Activated CD4-positive, alpha-beta T cell treated with anti-CD3 and anti-CD28 coated beads, Interleukin-2, amount 10 ng/mL, durations not matched to agents 7 days and 5 days (primary cell): ENCODE data around the gene SMO. TPM values are rescaled to one million over a fixed set of nuclear protein-coding genes. Genes with fewer than 3 reads are reported as not detected.
A peak's percentile ranks its signal among the peaks of the same experiment; 100 is the strongest.
"Not testable (repeated sequence)": the region's sequence is repeated elsewhere in the genome, so short reads cannot be mapped to it uniquely, and the experiment has no call there.

ENCODE experiments used
- CTCF ChIA-PET: fragments of 350-600 bp; sonication (Branson Sonifier 250); formaldehyde crosslinking; loops from one replicate; lab custom pipeline; 2021; ENCODE audit warnings: antibody characterized with exemption; lab: Charles Lee
- POLR2A ChIA-PET: fragments of 350-600 bp; sonication (Branson Sonifier 250); formaldehyde crosslinking; loops from one replicate; lab custom pipeline; 2021; ENCODE audit warnings: antibody characterized with exemption; lab: Charles Lee
- DNase-seq: peaks from one replicate; pipeline ENCODE4 v3.0.0-alpha.2; 2020
- H3K27ac Mint-ChIP-seq: one replicate; pipeline ENCODE4 v1.8.0; 2021; ENCODE audit warnings: mild to moderate bottlenecking, moderate library complexity, mixed read lengths
- H3K27me3 Mint-ChIP-seq: one replicate; pipeline ENCODE4 v1.8.0; 2021; ENCODE audit warnings: mixed read lengths
- H3K36me3 Mint-ChIP-seq: one replicate; pipeline ENCODE4 v1.8.0; 2021; ENCODE audit warnings: low read depth, mixed read lengths
- H3K4me1 Mint-ChIP-seq: one replicate; pipeline ENCODE4 v1.8.0; 2021; ENCODE audit warnings: mixed read lengths
- H3K4me3 Mint-ChIP-seq: one replicate; pipeline ENCODE4 v1.8.0; 2021; ENCODE audit warnings: mild to moderate bottlenecking, moderate library complexity, mixed read lengths
- H3K9me3 Mint-ChIP-seq: one replicate; pipeline ENCODE4 v1.8.0; 2021; ENCODE audit warnings: mixed read lengths
- total RNA-seq, 2 experiments: library from RNA; stranded (reverse); gene quantifications; one replicate each; pipeline ENCODE4 v1.2.3, GENCODE V29; 2021

Gene SMO
- total RNA-seq, 2 experiments from 2014 or later, result not detected

- Mint-ChIP-seq H3K4me3 (no peak overlapping the region), H3K27me3 (no peaks in the 10 kb centered on the region), H3K4me1 (no peaks in the 10 kb centered on the region), H3K9me3 (no peaks in the 10 kb centered on the region), H3K36me3 (no peaks in the 10 kb centered on the region), H3K27ac (no peak overlapping the region)
- ChIA-PET CTCF (interaction anchor here (1.1 to 1.2 kb wide), 2 partner anchors 15 to 41 kb away, joined by 3 read pairs; no protein-coding TSS in a partner anchor), POLR2A (no interaction called here)
- no peak for DNase-seq
These were observed 16.8 kb downstream of the SMO start for GRCh38 chr7:129205126-129205818.

- DNase-seq, result no peak
- Mint-ChIP-seq H3K27ac (no peak overlapping the region), H3K36me3 (no peaks in the 10 kb centered on the region), H3K27me3 (no peaks in the 10 kb centered on the region), H3K4me1 (no peaks in the 10 kb centered on the region), H3K4me3 (no peak overlapping the region), H3K9me3 (no peaks in the 10 kb centered on the region)
- CTCF ChIA-PET, result interaction anchor here (1.2 to 1.7 kb wide), 2 partner anchors 12 to 42 kb away, joined by 3 to 10 read pairs; no protein-coding TSS in a partner anchor
- POLR2A ChIA-PET, result no interaction called here
These were observed 17.8 kb downstream of the SMO start for GRCh38 chr7:129205987-129206785.

- no peaks in the 10 kb centered on the region for H3K4me1 Mint-ChIP-seq
- CTCF ChIA-PET, result interaction anchor here (0.6 to 1.7 kb wide), 2 partner anchors 10 to 45 kb away, joined by 3 to 5 read pairs; no protein-coding TSS in a partner anchor
- POLR2A ChIA-PET, result no interaction called here
These were observed 20.2 kb downstream of the SMO start for GRCh38 chr7:129208667-129209066.

GRCh38 chr7:129209067-129209926, 20.9 kb downstream of the SMO start:
- H3K4me1 Mint-ChIP-seq, result no peaks in the 10 kb centered on the region
- H3K27ac Mint-ChIP-seq, result no peak overlapping the region
- POLR2A ChIA-PET, result no interaction called here
- no peak overlapping the region for H3K4me3 Mint-ChIP-seq
- CTCF ChIA-PET, result interaction anchor here (0.6 to 1.7 kb wide), 5 partner anchors 9 to 154 kb away, joined by 3 to 5 read pairs (median 3); no protein-coding TSS in a partner anchor
- no peaks in the 10 kb centered on the region for H3K36me3 Mint-ChIP-seq
- no peaks in the 10 kb centered on the region for H3K9me3 Mint-ChIP-seq
- no peaks in the 10 kb centered on the region for H3K27me3 Mint-ChIP-seq
- no peak for DNase-seq

More at GRCh38 chr7:129208667-129209066, 20.2 kb downstream of the SMO start:
- Mint-ChIP-seq H3K36me3 (no peaks in the 10 kb centered on the region), H3K4me3 (no peak overlapping the region), H3K9me3 (no peaks in the 10 kb centered on the region), H3K27ac (no peak overlapping the region), H3K27me3 (no peaks in the 10 kb centered on the region)
- DNase-seq, result no peak

DNA sequence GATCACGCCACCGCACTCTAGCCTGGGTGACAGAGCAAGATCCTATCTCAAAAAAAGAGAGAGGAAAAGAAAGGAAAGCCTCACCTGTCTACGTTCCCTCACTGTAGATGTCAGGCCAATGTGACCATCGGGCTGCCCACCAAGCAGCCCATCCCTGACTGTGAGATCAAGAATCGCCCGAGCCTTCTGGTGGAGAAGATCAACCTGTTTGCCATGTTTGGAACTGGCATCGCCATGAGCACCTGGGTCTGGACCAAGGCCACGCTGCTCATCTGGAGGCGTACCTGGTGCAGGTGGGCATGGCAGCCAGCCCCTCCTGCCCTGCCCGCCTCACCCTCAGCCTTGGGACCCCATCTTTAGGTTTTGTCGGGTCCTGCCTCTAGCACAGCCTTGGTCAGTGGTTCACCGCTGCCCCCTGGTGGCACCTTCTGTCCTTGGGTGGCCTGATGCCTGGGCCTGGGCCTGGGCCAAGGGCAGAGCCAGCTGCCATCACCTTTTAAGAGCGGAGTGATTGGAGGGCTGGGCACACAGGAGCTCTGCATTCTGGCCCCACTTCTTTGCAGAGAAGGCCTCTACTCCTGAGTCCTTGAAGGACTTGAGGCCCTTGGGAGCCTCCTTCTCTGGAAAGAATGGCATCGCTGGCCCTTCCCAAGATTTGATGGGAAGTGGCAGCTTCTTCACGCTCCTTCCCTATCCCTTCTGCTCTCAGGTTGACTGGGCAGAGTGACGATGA, 22.0 kb downstream of the SMO start:
- Mint-ChIP-seq H3K4me1 (no peaks in the 10 kb centered on the region), H3K27me3 (no peaks in the 10 kb centered on the region), H3K27ac (no peak overlapping the region), H3K36me3 (no peaks in the 10 kb centered on the region), H3K9me3 (no peaks in the 10 kb centered on the region), H3K4me3 (no peak overlapping the region)
- ChIA-PET POLR2A (no interaction called here), CTCF (interaction anchor here (0.9 to 1.5 kb wide), 8 partner anchors 8 to 155 kb away, joined by 3 to 5 read pairs (median 4); partner anchors contain the start of gene AHCYL2)
- DNase-seq, result peak; percentile 69

DNA sequence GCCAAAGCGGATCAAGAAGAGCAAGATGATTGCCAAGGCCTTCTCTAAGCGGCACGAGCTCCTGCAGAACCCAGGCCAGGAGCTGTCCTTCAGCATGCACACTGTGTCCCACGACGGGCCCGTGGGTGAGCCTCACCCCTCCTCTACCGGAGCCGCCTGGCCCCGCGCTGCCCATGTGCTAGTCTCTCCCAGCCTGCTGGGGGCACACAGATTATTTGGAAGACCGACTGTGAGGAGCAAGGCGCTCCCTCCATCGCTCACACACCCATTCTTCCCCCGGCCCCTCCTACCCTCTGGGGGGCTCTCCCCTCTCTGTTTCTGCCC, 22.5 kb downstream of the SMO start:
- Mint-ChIP-seq H3K4me1 (no peaks in the 10 kb centered on the region), H3K4me3 (no peak overlapping the region), H3K36me3 (no peaks in the 10 kb centered on the region), H3K9me3 (no peaks in the 10 kb centered on the region), H3K27ac (no peak overlapping the region), H3K27me3 (no peaks in the 10 kb centered on the region)
- CTCF ChIA-PET, result interaction anchor here (0.9 to 1.5 kb wide), 5 partner anchors 14 to 87 kb away, joined by 3 to 5 read pairs (median 4); partner anchors contain the start of gene AHCYL2
- POLR2A ChIA-PET, result no interaction called here
- DNase-seq, result no peak

- Mint-ChIP-seq H3K27ac (no peak overlapping the region), H3K36me3 (no peaks in the 10 kb centered on the region), H3K4me1 (no peaks in the 10 kb centered on the region), H3K27me3 (no peaks in the 10 kb centered on the region), H3K9me3 (no peaks in the 10 kb centered on the region), H3K4me3 (no peak overlapping the region)
- CTCF ChIA-PET, result no interaction called here
- POLR2A ChIA-PET, result no interaction called here
- DNase-seq, result no peak
These were observed 23.7 kb downstream of the SMO start for GRCh38 chr7:129212126-129212525.

GRCh38 chr7:129212596-129212995, 24.2 kb downstream of the SMO start:
- ChIA-PET POLR2A (no interaction called here), CTCF (no interaction called here)
- no peak for DNase-seq
- Mint-ChIP-seq H3K4me1 (no peaks in the 10 kb centered on the region), H3K9me3 (no peaks in the 10 kb centered on the region), H3K36me3 (no peaks in the 10 kb centered on the region), H3K27ac (no peak overlapping the region), H3K27me3 (no peaks in the 10 kb centered on the region), H3K4me3 (no peak overlapping the region)

DNA sequence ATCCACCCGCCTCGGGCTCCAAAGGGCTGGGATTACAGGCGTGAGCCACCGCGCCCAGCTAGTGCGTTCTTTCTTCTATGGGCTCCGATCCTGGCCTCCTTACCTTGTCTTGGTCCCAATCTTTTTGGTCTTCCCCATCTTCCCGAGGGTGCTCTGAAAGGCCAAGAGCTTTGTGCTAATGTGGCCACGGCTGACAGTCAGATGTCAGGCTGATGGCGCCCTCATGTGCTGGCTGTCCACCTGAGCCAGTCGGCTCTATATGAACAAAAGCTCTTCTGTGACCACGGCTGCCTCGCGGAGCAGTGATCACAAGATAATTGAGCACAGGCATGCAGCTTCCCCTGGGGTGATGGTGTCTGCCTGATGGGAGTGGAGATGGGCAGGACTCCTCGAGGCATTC, 25.4 kb downstream of the SMO start:
- H3K4me3 Mint-ChIP-seq, result no peak overlapping the region
- H3K36me3 Mint-ChIP-seq, result no peaks in the 10 kb centered on the region
- ChIA-PET CTCF (interaction anchor here (0.6 to 2.2 kb wide), 5 partner anchors 14 to 187 kb away, joined by 3 to 7 read pairs (median 3); no protein-coding TSS in a partner anchor), POLR2A (no interaction called here)
- DNase-seq, result no peak
- peaks cover 2% of the 10 kb centered on the region for H3K4me1 Mint-ChIP-seq
- H3K27me3 Mint-ChIP-seq, result no peaks in the 10 kb centered on the region
- no peaks in the 10 kb centered on the region for H3K9me3 Mint-ChIP-seq
- no peak overlapping the region for H3K27ac Mint-ChIP-seq

DNA sequence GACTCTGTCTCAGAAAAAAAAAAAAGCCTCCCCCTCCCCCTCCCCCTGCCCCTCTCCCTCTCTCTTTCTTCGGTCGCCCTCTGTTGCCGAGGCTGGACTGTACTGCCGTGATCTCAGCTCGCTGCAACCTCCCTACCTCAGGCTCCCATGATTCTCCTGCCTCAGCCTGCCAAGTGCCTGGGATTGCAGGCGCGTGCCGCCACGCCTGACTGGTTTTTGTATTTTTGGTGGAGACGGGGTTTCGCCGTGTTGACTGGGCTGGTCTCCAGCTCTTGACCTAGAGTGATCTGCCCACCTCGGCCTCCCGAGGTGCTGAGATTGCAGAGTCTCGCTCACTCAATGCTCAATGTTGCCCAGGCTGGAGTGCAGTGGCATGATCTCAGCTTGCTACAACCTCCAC, 27.3 kb downstream of the SMO start:
- H3K4me1 Mint-ChIP-seq, DNase-seq, H3K27ac Mint-ChIP-seq, H3K9me3 Mint-ChIP-seq, POLR2A ChIA-PET, H3K4me3 Mint-ChIP-seq, H3K36me3 Mint-ChIP-seq, H3K27me3 Mint-ChIP-seq: not testable (repeated sequence)
- CTCF ChIA-PET, result interaction anchor here (2.2 kb wide), 1 partner anchor 52 kb away, joined by 7 read pairs; no protein-coding TSS in a partner anchor

- CTCF ChIA-PET, H3K27ac Mint-ChIP-seq, H3K9me3 Mint-ChIP-seq, H3K4me1 Mint-ChIP-seq, DNase-seq, H3K4me3 Mint-ChIP-seq, H3K27me3 Mint-ChIP-seq, H3K36me3 Mint-ChIP-seq, POLR2A ChIA-PET: not testable (repeated sequence)
These were observed 27.8 kb downstream of the SMO start for GRCh38 chr7:129216101-129216715.
